Measurements from ENCODE around the gene MRPL48.

DNA sequence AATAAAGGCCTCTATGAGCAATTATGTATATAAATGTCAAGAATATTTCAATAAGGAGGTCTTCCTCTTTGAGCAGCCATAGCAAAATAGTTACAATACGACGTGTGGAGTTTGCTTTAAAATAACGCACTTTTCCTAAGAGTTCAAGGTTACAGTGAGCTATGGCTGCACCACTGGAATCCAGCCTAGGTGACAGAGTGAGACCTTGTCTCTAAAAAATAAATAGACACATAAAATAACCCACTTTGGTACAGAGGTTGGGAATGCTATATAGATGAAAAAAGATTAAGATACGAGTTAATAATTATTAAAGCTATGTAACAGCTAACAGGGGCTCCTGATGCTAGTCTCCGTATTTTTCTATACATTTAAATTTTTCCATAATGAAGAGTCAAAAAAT is 39.4 kb upstream of the MRPL48 start:
- TF ChIP-seq, protein P1, sequence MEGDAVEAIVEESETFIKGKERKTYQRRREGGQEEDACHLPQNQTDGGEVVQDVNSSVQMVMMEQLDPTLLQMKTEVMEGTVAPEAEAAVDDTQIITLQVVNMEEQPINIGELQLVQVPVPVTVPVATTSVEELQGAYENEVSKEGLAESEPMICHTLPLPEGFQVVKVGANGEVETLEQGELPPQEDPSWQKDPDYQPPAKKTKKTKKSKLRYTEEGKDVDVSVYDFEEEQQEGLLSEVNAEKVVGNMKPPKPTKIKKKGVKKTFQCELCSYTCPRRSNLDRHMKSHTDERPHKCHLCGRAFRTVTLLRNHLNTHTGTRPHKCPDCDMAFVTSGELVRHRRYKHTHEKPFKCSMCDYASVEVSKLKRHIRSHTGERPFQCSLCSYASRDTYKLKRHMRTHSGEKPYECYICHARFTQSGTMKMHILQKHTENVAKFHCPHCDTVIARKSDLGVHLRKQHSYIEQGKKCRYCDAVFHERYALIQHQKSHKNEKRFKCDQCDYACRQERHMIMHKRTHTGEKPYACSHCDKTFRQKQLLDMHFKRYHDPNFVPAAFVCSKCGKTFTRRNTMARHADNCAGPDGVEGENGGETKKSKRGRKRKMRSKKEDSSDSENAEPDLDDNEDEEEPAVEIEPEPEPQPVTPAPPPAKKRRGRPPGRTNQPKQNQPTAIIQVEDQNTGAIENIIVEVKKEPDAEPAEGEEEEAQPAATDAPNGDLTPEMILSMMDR (IDR thresholded peaks at IDR 0.05), result no peak
- TF ChIP-seq ZFX (IDR thresholded peaks at IDR 0.05; ENCODE audit: borderline replicate concordance), result no peak

All from 22Rv1 (cell line).